ENCODE measurements around the gene ENO1. TPM values are rescaled to one million over a fixed set of nuclear protein-coding genes. Genes with fewer than 3 reads are reported as not detected.

ENO1 gene
- total and polyA plus RNA-seq, 9 donors: 334 to 469 (median 394) TPM

DNA sequence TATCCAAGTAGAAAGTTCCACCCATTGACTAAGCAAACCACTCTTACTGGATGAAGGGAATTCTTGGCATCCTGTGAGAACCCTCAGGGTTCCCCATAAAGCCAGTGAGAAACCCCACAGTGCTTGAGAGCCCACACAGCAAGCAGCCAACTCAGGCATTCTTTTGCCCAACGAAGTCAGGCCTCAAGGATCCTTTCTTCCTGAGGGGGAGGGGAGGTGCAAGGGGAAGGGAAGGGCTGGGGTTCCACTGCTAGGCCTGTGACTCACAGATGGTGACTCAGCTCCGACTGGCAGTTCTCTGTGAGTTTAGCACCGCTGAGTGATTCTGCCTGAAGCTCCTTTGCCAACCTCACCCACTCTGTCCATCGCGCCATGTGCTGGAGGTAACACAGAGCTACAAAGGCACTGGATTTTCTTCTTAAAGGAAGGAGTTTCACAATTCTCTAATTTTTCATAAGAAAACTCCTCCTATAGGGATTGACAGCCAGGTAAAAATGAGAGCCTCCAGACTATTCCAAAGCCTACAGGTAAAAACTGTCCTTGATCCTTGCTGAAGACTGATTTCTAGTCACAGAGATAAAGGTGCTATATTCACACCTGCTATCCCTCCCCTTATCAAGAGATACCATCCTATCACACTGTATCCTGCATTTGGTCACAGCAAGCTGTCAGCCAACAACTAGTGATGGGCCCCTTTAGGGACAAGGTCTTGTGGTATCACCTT lies 4.8 kb downstream of the ENO1 start:
- Histone ChIP-seq H3K27ac (ENCODE audit: low read length) (peak overlapping the region; percentile 40), H3K36me3 (ENCODE audit: control insufficient read depth, insufficient read depth, low read length) (peaks cover 75% of the 10 kb centered on the region), H3K27me3 (ENCODE audit: control insufficient read depth, insufficient read depth, low read length) (no peaks in the 10 kb centered on the region), H3K4me3 (ENCODE audit: low read length) (no peak overlapping the region), H3K4me1 (ENCODE audit: control insufficient read depth, insufficient read depth, low read length) (peaks cover 50% of the 10 kb centered on the region), H3K9me3 (replicated peaks; ENCODE audit: control insufficient read depth, low read depth, low read length) (no peaks in the 10 kb centered on the region)
- WGBS (ENCODE audit: insufficient coverage): no CpG with 5 or more reads among the region's 5 CpGs
- DNase-seq: peak; percentile 67

DNA sequence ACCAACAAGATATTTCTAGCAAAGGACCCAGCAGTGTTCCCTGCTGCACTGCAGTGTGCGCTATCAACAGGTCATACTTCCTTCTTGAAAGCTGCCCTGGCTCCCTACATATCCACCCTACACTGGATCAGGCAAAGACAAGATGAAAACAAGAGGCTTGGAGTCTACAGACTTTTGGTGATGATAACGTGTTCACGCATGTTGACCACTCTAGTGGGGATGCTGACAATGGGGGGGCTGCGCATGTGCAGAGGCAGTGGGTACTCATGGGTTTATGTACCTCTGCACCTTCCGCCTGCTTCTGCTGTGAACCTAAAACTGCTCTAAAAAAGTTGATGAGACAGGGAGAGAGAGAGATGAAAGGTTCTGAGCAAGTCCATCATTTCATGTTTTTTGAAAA lies 5.5 kb downstream of the ENO1 start:
- 100% methylated on average over 1 of the region's 5 CpGs for WGBS (ENCODE audit: insufficient coverage)

DNA sequence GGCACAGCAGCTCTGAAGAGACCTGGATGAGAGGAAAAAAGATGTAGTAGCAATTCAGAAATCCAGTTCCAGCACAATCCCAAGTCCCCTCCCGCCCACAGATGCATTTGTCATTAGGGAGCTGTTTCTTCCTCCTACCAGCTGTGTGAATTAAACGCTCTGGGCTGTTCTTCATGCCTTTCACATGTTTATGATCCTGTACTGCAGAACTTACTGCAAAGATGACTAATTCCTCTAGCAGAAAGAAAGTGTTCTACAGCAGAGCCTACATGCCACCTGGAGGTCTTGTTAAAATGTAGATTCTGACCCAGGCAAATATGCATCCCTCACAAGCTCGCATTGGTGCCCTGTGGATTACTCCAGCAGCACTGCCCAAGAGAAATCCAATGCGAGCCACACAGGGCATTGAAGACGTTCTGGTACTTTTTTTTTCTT lies 6.5 kb downstream of the ENO1 start:
- H3K4me3 ChIP-seq (ENCODE audit: low read length): no peak overlapping the region
- peak overlapping the region; percentile 26 for H3K27ac ChIP-seq (ENCODE audit: low read length)
- peaks cover 44% of the 10 kb centered on the region for H3K4me1 ChIP-seq (ENCODE audit: control insufficient read depth, insufficient read depth, low read length)
- DNase-seq: peak; percentile 54
- peaks cover 89% of the 10 kb centered on the region for H3K36me3 ChIP-seq (ENCODE audit: control insufficient read depth, insufficient read depth, low read length)
- no peaks in the 10 kb centered on the region for H3K27me3 ChIP-seq (ENCODE audit: control insufficient read depth, insufficient read depth, low read length)
- H3K9me3 ChIP-seq (replicated peaks; ENCODE audit: control insufficient read depth, low read depth, low read length): no peaks in the 10 kb centered on the region
- WGBS (ENCODE audit: insufficient coverage): 59% methylated on average over 5 of the region's 5 CpGs

More for the DNA sequence above, 5.5 kb downstream of the ENO1 start:
- no peak overlapping the region for H3K4me3 ChIP-seq (ENCODE audit: low read length)
- DNase-seq: no peak
- peaks cover 82% of the 10 kb centered on the region for H3K36me3 ChIP-seq (ENCODE audit: control insufficient read depth, insufficient read depth, low read length)
- no peak overlapping the region for H3K27ac ChIP-seq (ENCODE audit: low read length)
- H3K27me3 ChIP-seq (ENCODE audit: control insufficient read depth, insufficient read depth, low read length): no peaks in the 10 kb centered on the region
- peaks cover 50% of the 10 kb centered on the region for H3K4me1 ChIP-seq (ENCODE audit: control insufficient read depth, insufficient read depth, low read length)
- no peaks in the 10 kb centered on the region for H3K9me3 ChIP-seq (replicated peaks; ENCODE audit: control insufficient read depth, low read depth, low read length)

DNA sequence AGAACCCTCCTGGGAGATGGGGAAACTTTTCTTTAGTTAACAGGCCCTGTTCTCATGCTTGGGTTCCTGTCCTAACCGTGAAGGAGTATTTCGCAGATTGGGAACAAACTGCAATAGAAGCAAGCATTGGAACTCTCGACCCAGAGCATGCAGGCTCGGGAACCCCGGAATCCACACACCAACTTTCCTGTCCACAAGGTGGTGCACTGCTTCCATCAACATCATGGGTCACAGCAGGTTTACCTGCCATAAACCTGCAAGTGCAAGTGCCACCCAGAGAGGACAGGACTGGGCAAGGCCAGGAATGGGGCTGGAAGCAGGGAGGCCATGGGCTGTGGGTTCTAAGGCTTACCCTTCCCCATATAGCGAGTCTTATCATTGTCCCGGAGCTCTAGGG lies 6.9 kb downstream of the ENO1 start:
- H3K27me3 ChIP-seq (ENCODE audit: control insufficient read depth, insufficient read depth, low read length): no peaks in the 10 kb centered on the region
- no peaks in the 10 kb centered on the region for H3K9me3 ChIP-seq (replicated peaks; ENCODE audit: control insufficient read depth, low read depth, low read length)
- peaks cover 94% of the 10 kb centered on the region for H3K36me3 ChIP-seq (ENCODE audit: control insufficient read depth, insufficient read depth, low read length)
- no peak overlapping the region for H3K4me3 ChIP-seq (ENCODE audit: low read length)
- H3K4me1 ChIP-seq (ENCODE audit: control insufficient read depth, insufficient read depth, low read length): peaks cover 44% of the 10 kb centered on the region
- WGBS (ENCODE audit: insufficient coverage): no CpG with 5 or more reads among the region's 7 CpGs
- no peak for DNase-seq
- no peak overlapping the region for H3K27ac ChIP-seq (ENCODE audit: low read length)

DNA sequence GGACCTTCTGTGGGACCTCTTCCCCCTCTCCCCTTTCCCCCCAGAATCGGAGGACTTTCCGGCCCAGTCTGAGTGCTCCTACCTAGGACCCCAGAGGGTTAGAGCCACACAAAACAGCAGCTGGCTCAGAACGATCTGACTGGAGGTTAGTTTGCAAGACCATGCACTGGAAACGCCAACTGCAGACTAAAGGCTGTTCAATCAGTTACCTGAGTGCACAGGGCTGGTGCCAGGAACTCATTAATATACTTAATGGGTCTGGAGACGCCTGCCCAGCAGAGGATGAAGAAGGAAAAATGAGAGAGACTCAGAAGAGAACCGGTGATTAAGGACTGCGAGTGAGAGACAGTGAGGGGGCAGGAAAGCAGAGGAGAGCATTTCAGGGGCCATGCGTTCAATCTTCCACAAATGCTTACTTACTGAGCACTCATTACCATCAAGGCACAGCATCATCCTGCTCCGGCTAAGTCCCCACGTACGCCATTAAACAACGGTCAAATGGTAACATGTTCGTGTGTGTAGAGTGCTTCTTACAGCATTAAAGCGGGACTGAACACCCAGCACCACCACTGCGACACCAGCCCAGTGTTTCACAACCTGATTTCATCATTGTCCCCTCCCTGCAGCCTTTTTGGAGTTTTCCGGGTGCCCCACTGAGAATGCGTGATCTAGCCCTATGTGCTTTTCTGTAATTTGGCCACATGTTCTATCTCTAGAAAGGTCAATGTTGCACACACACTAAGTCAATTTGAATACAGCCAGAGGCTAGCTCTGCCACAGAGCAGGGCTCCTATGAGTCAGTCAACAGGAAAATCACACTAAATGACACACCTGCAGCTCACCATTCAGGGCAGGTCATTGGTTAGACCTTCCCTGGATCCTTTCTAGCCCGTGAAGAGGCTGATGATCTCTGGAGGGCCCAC lies 7.6 kb downstream of the ENO1 start:
- H3K27ac ChIP-seq (ENCODE audit: low read length): no peak overlapping the region
- 85% methylated on average over 12 of the region's 18 CpGs for WGBS (ENCODE audit: insufficient coverage)
- H3K4me3 ChIP-seq (ENCODE audit: low read length): no peak overlapping the region
- DNase-seq: no peak
- H3K9me3 ChIP-seq (replicated peaks; ENCODE audit: control insufficient read depth, low read depth, low read length): no peaks in the 10 kb centered on the region
- peaks cover 98% of the 10 kb centered on the region for H3K36me3 ChIP-seq (ENCODE audit: control insufficient read depth, insufficient read depth, low read length)
- no peaks in the 10 kb centered on the region for H3K27me3 ChIP-seq (ENCODE audit: control insufficient read depth, insufficient read depth, low read length)
- peaks cover 46% of the 10 kb centered on the region for H3K4me1 ChIP-seq (ENCODE audit: control insufficient read depth, insufficient read depth, low read length)

DNA sequence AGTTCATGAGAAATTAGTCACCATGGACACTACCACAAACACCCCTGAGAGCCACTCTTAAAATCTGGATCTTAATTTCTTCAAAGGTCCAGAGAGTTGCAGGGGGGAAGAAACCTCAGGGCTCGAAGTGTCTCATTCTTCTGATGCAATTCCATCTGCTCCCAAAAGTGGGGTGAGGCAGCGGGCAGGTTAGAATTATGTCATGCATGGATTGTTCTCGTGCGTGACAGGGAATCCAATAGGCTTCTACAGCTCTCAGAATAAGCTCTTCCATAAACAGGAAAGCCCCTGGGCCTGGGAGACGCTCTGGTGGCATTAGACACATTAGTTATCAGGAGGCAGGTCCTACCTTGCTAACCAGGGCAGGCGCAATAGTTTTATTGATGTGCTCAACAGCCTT lies 8.4 kb downstream of the ENO1 start:
- DNase-seq: no peak
- H3K27ac ChIP-seq (ENCODE audit: low read length): no peak overlapping the region

DNA sequence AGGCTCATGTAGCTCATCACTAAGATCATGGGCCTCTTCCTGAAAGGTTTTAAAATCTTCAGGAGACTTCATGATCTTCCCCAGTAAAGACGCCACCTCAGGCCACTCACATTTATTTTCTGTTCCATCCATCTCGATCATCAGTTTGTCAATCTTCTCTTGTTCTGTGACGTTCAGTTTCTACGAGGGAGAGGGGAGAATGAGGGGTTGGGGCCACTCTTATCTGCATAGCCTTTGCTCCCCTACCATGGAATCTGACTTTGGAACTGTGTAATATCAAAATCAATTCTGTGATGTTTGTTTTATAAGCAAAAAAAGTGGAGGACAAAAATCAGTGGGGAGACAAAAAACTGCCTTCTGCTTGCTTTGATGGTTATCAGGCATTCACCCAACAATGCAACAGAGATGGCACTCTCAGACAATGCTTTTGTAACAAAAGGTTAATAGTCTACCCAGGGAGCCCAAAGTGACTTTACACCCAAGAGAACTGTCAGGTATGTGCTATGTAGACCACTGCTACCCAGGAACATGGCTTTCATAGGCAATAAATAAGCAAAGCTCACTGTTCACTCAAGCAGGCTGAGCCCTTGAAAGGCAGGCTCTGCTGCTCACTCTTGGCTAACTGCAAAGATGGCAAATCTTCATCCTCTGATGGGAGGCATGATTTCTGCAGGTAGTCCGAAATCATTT lies 10.5 kb downstream of the ENO1 start:
- DNase-seq: no peak
- Histone ChIP-seq H3K9me3 (replicated peaks; ENCODE audit: control insufficient read depth, low read depth, low read length) (no peaks in the 10 kb centered on the region), H3K27ac (ENCODE audit: low read length) (no peak overlapping the region), H3K4me3 (ENCODE audit: low read length) (no peak overlapping the region), H3K4me1 (ENCODE audit: control insufficient read depth, insufficient read depth, low read length) (peaks cover 53% of the 10 kb centered on the region), H3K27me3 (ENCODE audit: control insufficient read depth, insufficient read depth, low read length) (no peaks in the 10 kb centered on the region), H3K36me3 (ENCODE audit: control insufficient read depth, insufficient read depth, low read length) (peaks cover 99% of the 10 kb centered on the region)
- WGBS (ENCODE audit: insufficient coverage): 80% methylated on average over 1 of the region's 5 CpGs

More for the DNA sequence above, 8.4 kb downstream of the ENO1 start:
- 71% methylated on average over 4 of the region's 6 CpGs for WGBS (ENCODE audit: insufficient coverage)
- H3K27me3 ChIP-seq (ENCODE audit: control insufficient read depth, insufficient read depth, low read length): no peaks in the 10 kb centered on the region
- H3K4me1 ChIP-seq (ENCODE audit: control insufficient read depth, insufficient read depth, low read length): peaks cover 48% of the 10 kb centered on the region
- no peak overlapping the region for H3K4me3 ChIP-seq (ENCODE audit: low read length)
- H3K9me3 ChIP-seq (replicated peaks; ENCODE audit: control insufficient read depth, low read depth, low read length): no peaks in the 10 kb centered on the region
- H3K36me3 ChIP-seq (ENCODE audit: control insufficient read depth, insufficient read depth, low read length): peaks cover 99% of the 10 kb centered on the region

DNA sequence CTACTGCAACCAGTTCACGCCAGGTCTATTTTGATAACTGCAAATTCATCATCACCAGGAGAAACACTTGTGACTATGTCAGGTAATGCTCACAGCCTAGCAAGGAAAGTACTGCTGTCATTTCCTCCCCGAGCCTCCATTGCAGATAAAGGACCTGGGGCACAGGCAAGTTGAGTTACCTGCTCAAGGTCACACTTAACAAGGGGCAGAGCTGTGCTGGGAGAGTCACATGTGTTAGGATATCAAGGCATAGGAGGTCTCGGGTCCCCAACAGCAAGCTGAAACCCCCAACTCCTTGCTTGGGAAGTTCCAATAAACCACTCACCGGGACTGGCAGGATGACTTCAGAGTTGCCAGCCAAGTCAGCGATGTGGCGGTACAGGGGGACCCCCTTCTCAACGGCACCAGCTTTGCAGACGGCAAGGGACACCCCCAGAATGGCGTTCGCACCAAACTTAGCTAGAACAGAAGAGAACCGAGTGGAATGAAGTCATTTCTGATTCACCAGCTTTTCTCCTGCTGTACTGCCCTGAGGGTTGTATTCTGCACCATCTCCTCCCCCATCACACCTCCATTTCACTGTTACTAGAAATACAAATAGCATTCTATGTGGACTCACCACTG lies 11.6 kb downstream of the ENO1 start:
- H3K4me1 ChIP-seq (ENCODE audit: control insufficient read depth, insufficient read depth, low read length): peaks cover 46% of the 10 kb centered on the region
- peaks cover 99% of the 10 kb centered on the region for H3K36me3 ChIP-seq (ENCODE audit: control insufficient read depth, insufficient read depth, low read length)
- no peak for DNase-seq
- no peaks in the 10 kb centered on the region for H3K9me3 ChIP-seq (replicated peaks; ENCODE audit: control insufficient read depth, low read depth, low read length)
- peak overlapping the region; percentile 35 for H3K27ac ChIP-seq (ENCODE audit: low read length)
- 89% methylated on average over 8 of the region's 11 CpGs for WGBS (ENCODE audit: insufficient coverage)
- H3K4me3 ChIP-seq (ENCODE audit: low read length): no peak overlapping the region
- H3K27me3 ChIP-seq (ENCODE audit: control insufficient read depth, insufficient read depth, low read length): no peaks in the 10 kb centered on the region

DNA sequence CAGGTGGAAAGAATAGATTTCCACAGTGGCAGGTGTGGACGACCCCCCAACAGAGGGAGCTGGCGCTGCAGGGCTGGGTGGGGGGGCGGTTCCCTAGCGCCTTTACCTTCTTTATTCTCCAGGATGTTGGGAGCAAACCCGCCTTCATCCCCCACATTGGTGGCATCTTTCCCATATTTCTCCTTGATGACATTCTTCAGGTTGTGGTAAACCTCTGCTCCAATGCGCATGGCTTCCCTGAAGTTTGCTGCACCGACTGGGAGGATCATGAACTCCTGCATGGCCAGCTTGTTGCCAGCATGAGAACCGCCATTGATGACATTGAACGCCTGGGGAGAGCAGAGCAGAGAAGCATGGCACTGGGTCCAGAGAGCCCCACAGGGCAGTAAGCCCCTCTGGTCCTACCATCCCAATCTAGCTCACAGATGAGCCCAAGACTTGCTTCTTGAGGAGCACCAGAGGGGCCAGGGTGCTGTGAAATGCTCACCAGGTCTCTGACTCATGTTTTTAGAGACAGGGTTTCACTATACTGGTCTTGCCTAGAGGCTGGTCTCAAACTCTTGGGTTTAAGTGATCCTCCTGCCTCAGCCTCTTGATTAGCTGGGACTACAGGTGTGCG lies 12.2 kb downstream of the ENO1 start:
- H3K36me3 ChIP-seq (ENCODE audit: control insufficient read depth, insufficient read depth, low read length): peaks cover 98% of the 10 kb centered on the region
- no peaks in the 10 kb centered on the region for H3K9me3 ChIP-seq (replicated peaks; ENCODE audit: control insufficient read depth, low read depth, low read length)
- H3K4me1 ChIP-seq (ENCODE audit: control insufficient read depth, insufficient read depth, low read length): peaks cover 40% of the 10 kb centered on the region
- H3K27ac ChIP-seq (ENCODE audit: low read length): peak overlapping the region; percentile 89
- no peak for DNase-seq
- 90% methylated on average over 8 of the region's 10 CpGs for WGBS (ENCODE audit: insufficient coverage)
- H3K4me3 ChIP-seq (ENCODE audit: low read length): no peak overlapping the region
- H3K27me3 ChIP-seq (ENCODE audit: control insufficient read depth, insufficient read depth, low read length): no peaks in the 10 kb centered on the region
